Cardiac fibroblast (primary cell): ENCODE data around the gene SLC25A33.
"Not testable (repeated sequence)": the region's sequence is repeated elsewhere in the genome, so short reads cannot be mapped to it uniquely, and the experiment has no call there.

Experiments
- DNase-seq, 2 donors: peaks; one replicate each; pipeline versions ENCODE4 v3.0.0 to v3.0.0-alpha.2; 2010; ENCODE audit warnings: low read depth in 2 of 2
- H3K4me3 ChIP-seq, 2 donors: replicated peaks in 1 of 2; 1 replicate in 1 of 2; 2 replicates in 1 of 2; pipeline ENCODE4 v1.5.1; 2011; ENCODE audit warnings: low read depth in 2 of 2, low read length in 2 of 2, mild to moderate bottlenecking in 2 of 2, moderate library complexity in 1 of 2
- CTCF ChIP-seq: IDR thresholded peaks from one replicate; pipeline ENCODE4 v1.5.1; 2011; ENCODE audit warnings: low read depth, mild to moderate bottlenecking, low read length, inconsistent platforms

The SLC25A33 gene

GRCh38 chr1:9500756-9501754 lies 38.2 kb upstream of the SLC25A33 start:
- no peak overlapping the region for H3K4me3 ChIP-seq
- TF ChIP-seq CTCF, result no peak
- DNase-seq, result no peak

- DNase-seq, result no peak
- TF ChIP-seq CTCF, result no peak
Measured at GRCh38 chr1:9503001-9503675, 36.1 kb upstream of the SLC25A33 start.

GRCh38 chr1:9505143-9505542 lies 34.1 kb upstream of the SLC25A33 start:
- no peak for TF ChIP-seq CTCF
- no peak overlapping the region for H3K4me3 ChIP-seq
- DNase-seq, result no peak

More at GRCh38 chr1:9503001-9503675, 36.1 kb upstream of the SLC25A33 start:
- no peak overlapping the region for H3K4me3 ChIP-seq

GRCh38 chr1:9506901-9507300 lies 32.4 kb upstream of the SLC25A33 start:
- TF ChIP-seq CTCF, result no peak
- no peak for DNase-seq
- H3K4me3 ChIP-seq, result no peak overlapping the region

GRCh38 chr1:9510130-9510529 lies 29.1 kb upstream of the SLC25A33 start:
- no peak for TF ChIP-seq CTCF
- no peak overlapping the region for H3K4me3 ChIP-seq
- DNase-seq, result no peak

- not testable (repeated sequence) for DNase-seq, H3K4me3 ChIP-seq
Measured at GRCh38 chr1:9515550-9515949, 23.7 kb upstream of the SLC25A33 start.

GRCh38 chr1:9518454-9518998 lies 20.7 kb upstream of the SLC25A33 start:
- TF ChIP-seq CTCF, result no peak
- H3K4me3 ChIP-seq, result no peak overlapping the region
- DNase-seq, result no peak
